K562 (cell line): ENCODE results near the gene TEX54. TPM values are rescaled to one million over a fixed set of nuclear protein-coding genes. Genes with fewer than 3 reads are reported as not detected.

Experiments used
- ASH1L ChIP-seq: fragments of 450-650 bp; IDR thresholded peaks from 2 replicates; pipeline ENCODE4 v1.6.1; 2018; ENCODE audit warnings: borderline replicate concordance, mild to moderate bottlenecking, low read depth; ENCODE audit not compliant: partially characterized antibody
- BRD9 ChIP-seq: fragments of 450-650 bp; IDR thresholded peaks from 2 replicates; pipeline ENCODE4 v1.6.1; 2018; ENCODE audit warnings: low read depth; ENCODE audit not compliant: partially characterized antibody
- CREB5 ChIP-seq: fragments of 250-450 bp; sonication (Bioruptor Pico); IDR thresholded peaks from 2 replicates; pipeline ENCODE4 v1.5.0; 2020; ENCODE audit warnings: mild to moderate bottlenecking
- FOXP1 ChIP-seq: sonication (generic); formaldehyde crosslinking; IDR thresholded peaks from 2 replicates; pipeline ENCODE4 v1.8.0; 2022; ENCODE audit warnings: mild to moderate bottlenecking, missing genetic modification reagents
- HDAC1 ChIP-seq, 2 experiments: fragments of 450-650 bp; IDR thresholded peaks; 2 replicates each; pipeline ENCODE4 v1.6.1; 2016 to 2017; ENCODE audit warnings: inconsistent platforms in 1 of 2, mild to moderate bottlenecking in 1 of 2, moderate library complexity in 1 of 2
- HNRNPL ChIP-seq: fragments of 200-400 bp; formaldehyde crosslinking; IDR thresholded peaks from 2 replicates; pipeline ENCODE4 v1.6.1; 2017; ENCODE audit warnings: low read depth, mild to moderate bottlenecking, low read length
- ID3 ChIP-seq, 2 experiments: fragments of 250-450 bp in 1 of 2; fragments of 450-650 bp in 1 of 2; sonication (Bioruptor Pico) in 1 of 2; IDR thresholded peaks; 2 replicates each; pipeline versions ENCODE4 v1.6.1 to v1.8.0; 2016 to 2021; ENCODE audit warnings: mild to moderate bottlenecking in 2 of 2, moderate library complexity in 2 of 2, missing compliant biosample characterization in 1 of 2, missing genetic modification characterization in 1 of 2
- KLF10 ChIP-seq: fragments of 250-450 bp; sonication (Bioruptor Pico); IDR thresholded peaks from 2 replicates; pipeline ENCODE4 v1.6.1; 2021; ENCODE audit warnings: matching md5 sums
- LCOR ChIP-seq: sonication (generic); formaldehyde crosslinking; IDR thresholded peaks from 2 replicates; pipeline ENCODE4 v1.8.0; 2022; ENCODE audit warnings: mild to moderate bottlenecking, missing genetic modification reagents
- NCOR1 ChIP-seq: fragments of 450-650 bp; IDR thresholded peaks from 2 replicates; pipeline ENCODE4 v1.6.1; 2016; ENCODE audit warnings: mild to moderate bottlenecking, moderate library complexity
- NFE2L1 ChIP-seq: fragments of 450-650 bp; IDR thresholded peaks from 2 replicates; pipeline ENCODE4 v1.6.1; 2016; ENCODE audit warnings: missing genetic modification characterization, low read depth, mild to moderate bottlenecking, missing compliant biosample characterization, moderate library complexity, borderline replicate concordance
- NR3C1 ChIP-seq: sonication (generic); formaldehyde crosslinking; IDR thresholded peaks from 2 replicates; pipeline ENCODE4 v1.8.1; 2022; ENCODE audit warnings: missing genetic modification reagents
- PREB ChIP-seq: sonication (generic); formaldehyde crosslinking; IDR thresholded peaks from 2 replicates; pipeline ENCODE4 v1.8.1; 2023; ENCODE audit warnings: mild to moderate bottlenecking, missing genetic modification reagents
- PRPF4 ChIP-seq: fragments of 200-400 bp; formaldehyde crosslinking; IDR thresholded peaks from one replicate; pipeline ENCODE4 v1.6.1; 2017; ENCODE audit warnings: low read length, low read depth, mild to moderate bottlenecking; ENCODE audit not compliant: insufficient read depth, poor library complexity, severe bottlenecking
- SIRT6 ChIP-seq: IDR thresholded peaks from one replicate; pipeline ENCODE4 v1.6.1; 2012; ENCODE audit warnings: low read depth, mild to moderate bottlenecking, control low read depth, inconsistent platforms, low read length, moderate library complexity
- STAT5A ChIP-seq: IDR thresholded peaks from 2 replicates; pipeline ENCODE4 v1.6.1; 2012; ENCODE audit warnings: low read length, inconsistent platforms, borderline replicate concordance
- TEAD1 ChIP-seq, 2 experiments: fragments of 450-650 bp in 1 of 2; sonication (generic) in 1 of 2; formaldehyde crosslinking; IDR thresholded peaks; 2 replicates each; pipeline versions ENCODE4 v1.4.0 to v1.8.0; 2020 to 2022; ENCODE audit warnings: mild to moderate bottlenecking in 2 of 2, missing genetic modification reagents in 1 of 2
- TEAD4 ChIP-seq, 2 experiments: sonication (generic) in 1 of 2; formaldehyde crosslinking in 1 of 2; IDR thresholded peaks; 2 replicates each; pipeline versions ENCODE4 v1.6.1 to v1.8.0; 2012 to 2022; ENCODE audit warnings: borderline replicate concordance in 1 of 2, inconsistent platforms in 1 of 2, low read length in 1 of 2, mild to moderate bottlenecking in 1 of 2, missing genetic modification reagents in 1 of 2
- U2AF1 ChIP-seq: fragments of 200-400 bp; formaldehyde crosslinking; optimal IDR thresholded peaks from 2 replicates; pipeline ENCODE3; 2017; ENCODE audit warnings: mild to moderate bottlenecking, low read depth, low read length, moderate library complexity
- ZNF224 ChIP-seq: sonication (generic); formaldehyde crosslinking; IDR thresholded peaks from 2 replicates; pipeline ENCODE4 v1.8.0; 2022; ENCODE audit warnings: mild to moderate bottlenecking, missing genetic modification reagents
- ZNF436 ChIP-seq: fragments of 250-450, 450-650 bp; sonication (Bioruptor Pico); formaldehyde crosslinking; IDR thresholded peaks from 2 replicates; pipeline ENCODE4 v1.7.0; 2020; ENCODE audit warnings: mild to moderate bottlenecking
- ZNF764 ChIP-seq: fragments of 250-450 bp; sonication (Bioruptor Pico); IDR thresholded peaks from 2 replicates; pipeline ENCODE4 v1.4.0; 2020; ENCODE audit warnings: low read depth, mild to moderate bottlenecking, moderate library complexity
- polyA plus RNA-seq, 8 experiments: library from polyadenylated mRNA; depleted of rRNA in 4 of 8; stranded (reverse) in 5 of 8; unstranded in 3 of 8; fragments of >200 nt; fragmentation: Nextera tagmentation in 2 of 8; fragmentation: Illumina TruSeq in 1 of 8; extraction: Ambion mirVana in 2 of 8; extraction: Trizol in 1 of 8; gene quantifications; 2 replicates each; pipeline versions ENCODE4 v1.2.1 to v1.2.3, GENCODE V29; 2011 to 2014; ENCODE audit warnings: inconsistent platforms in 1 of 8, missing spikeins in 1 of 8
- total RNA-seq, 7 experiments: library from RNA; depleted of rRNA in 6 of 7; stranded (reverse); fragments of >200 nt in 6 of 7; fragmentation: Illumina TruSeq in 2 of 7; extraction: Trizol in 2 of 7; gene quantifications; 2 replicates each; pipeline versions ENCODE4 v1.2.1 to v1.2.3, GENCODE V29; 2011 to 2021; ENCODE audit warnings: low replicate concordance in 1 of 7

The TEX54 gene
- total and polyA plus RNA-seq, 9 of the 15 experiments (the other 6 are each of a cell fraction or from before 2014, with no cell fraction given), result not detected

- TF ChIP-seq NR3C1, result peak; percentile 44; the same call in 1 of the 2 replicates
- TF ChIP-seq HNRNPL, result peak; percentile 24; the same call in 1 of the 2 replicates
- peak; percentile 19 for TF ChIP-seq PRPF4
- peak; percentile 20; the same call in 1 of the 2 replicates for TF ChIP-seq STAT5A
- peak in 1 of 2 experiments; percentile 10; a peak in 1 of 4 replicates for TF ChIP-seq HDAC1 (IDR thresholded peaks at IDR 0.05)
- TF ChIP-seq ZNF224, result peak; percentile 84; the same call in 1 of the 2 replicates
- TF ChIP-seq PREB, result 0 out of 2 replicates have a peak, but pooled peaks have one; percentile 65
- TF ChIP-seq U2AF1, result peak; percentile 42
- peak; percentile 22 for TF ChIP-seq BRD9
- TF ChIP-seq ID3 (CRISPR knock-in tag; IDR thresholded peaks at IDR 0.05), result no peak
- peak; percentile 10; the same call in 1 of the 2 replicates for TF ChIP-seq ID3 (tag; IDR thresholded peaks at IDR 0.05)
- TF ChIP-seq TEAD1 (CRISPR knock-in tag; IDR thresholded peaks at IDR 0.05), result peak in 1 of 2 experiments; percentile 57; a peak in 1 of 4 replicates
- TF ChIP-seq NCOR1, result peak; percentile 10; the same call in 1 of the 2 replicates
- no peak for TF ChIP-seq ASH1L
- 0 out of 2 replicates have a peak, but pooled peaks have one; percentile 20 for TF ChIP-seq LCOR (CRISPR knock-in tag)
- no peak for TF ChIP-seq NFE2L1 (tag)
- TF ChIP-seq SIRT6, result peak; percentile 79
- TF ChIP-seq ZNF764 (CRISPR knock-in tag), result no peak
- peak; percentile 6; the same call in 1 of the 2 replicates for TF ChIP-seq TEAD4 (IDR thresholded peaks at IDR 0.05; ENCODE audit: low read length)
- TF ChIP-seq TEAD4 (CRISPR knock-in tag; IDR thresholded peaks at IDR 0.05; ENCODE audit: borderline replicate concordance), result no peak
- 0 out of 2 replicates have a peak, but pooled peaks have one; percentile 17 for TF ChIP-seq CREB5
- 0 out of 2 replicates have a peak, but pooled peaks have one; percentile 20 for TF ChIP-seq ZNF436 (CRISPR knock-in tag)
- 0 out of 2 replicates have a peak, but pooled peaks have one; percentile 15 for TF ChIP-seq KLF10 (CRISPR knock-in tag)
- TF ChIP-seq FOXP1 (CRISPR knock-in tag), result peak; percentile 6; the same call in 1 of the 2 replicates
Measured at GRCh38 chr11:62854825-62855570, 22.4 kb upstream of the TEX54 start (continued).
